22Rv1 (cell line): ENCODE measurements around the gene ZNF625.

Experiments
- ZFX ChIP-seq: fragments of 450-650 bp; IDR thresholded peaks from 2 replicates; pipeline ENCODE4 v1.6.1; 2017; ENCODE audit warnings: antibody characterized with exemption, borderline replicate concordance
- TF ChIP-seq, protein P1 (sequence below): fragments of 450-650 bp; IDR thresholded peaks from 2 replicates; pipeline ENCODE4 v1.5.1; 2017; ENCODE audit warnings: mild to moderate bottlenecking

DNA sequence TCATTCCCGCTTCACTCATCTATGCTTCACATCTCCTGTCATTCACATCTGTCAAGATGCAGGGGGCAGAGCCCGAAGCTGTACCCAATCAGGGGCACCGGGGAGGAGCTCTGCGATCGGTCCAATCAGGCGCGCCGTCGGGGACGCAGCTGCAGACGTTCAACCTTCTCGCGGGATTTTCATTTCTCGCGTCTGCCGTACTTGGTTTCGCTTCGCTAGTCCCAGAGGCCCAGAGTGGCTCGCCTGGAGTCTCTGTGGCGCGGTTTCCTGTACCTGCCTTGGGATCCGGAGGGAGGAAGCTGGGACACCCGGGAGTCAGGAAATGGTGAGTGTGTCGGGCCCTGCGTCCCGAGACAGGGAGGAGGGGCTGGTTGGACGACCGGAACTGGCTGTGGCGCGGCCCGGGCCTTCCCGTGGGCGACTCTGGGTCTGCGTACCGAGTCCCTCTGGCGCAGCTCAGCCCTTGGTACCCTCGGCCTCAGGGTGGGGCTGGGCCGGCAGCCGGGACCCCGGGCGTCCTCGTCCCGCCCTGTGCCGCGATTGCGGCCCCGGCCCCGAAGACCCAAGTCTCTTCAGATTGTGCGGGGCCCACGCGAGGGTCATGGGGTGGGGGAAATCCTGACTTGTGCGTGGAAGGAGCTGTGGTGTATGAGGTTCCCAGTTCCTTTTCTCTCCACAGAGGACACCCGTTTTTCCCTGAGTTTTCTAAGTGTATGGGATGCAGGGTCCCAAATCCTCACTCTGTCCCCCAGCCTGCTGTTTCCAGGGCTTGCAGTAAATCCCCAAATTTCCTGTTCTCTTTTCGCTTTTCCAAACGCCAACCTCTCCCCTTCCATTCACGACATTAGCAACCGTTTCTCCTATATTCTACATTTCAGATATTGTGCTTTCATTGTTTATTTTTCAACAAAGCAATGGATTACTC lies 6.6 kb upstream of the ZNF625 start, which contains the start of gene ZNF136:
- TF ChIP-seq, protein P1, sequence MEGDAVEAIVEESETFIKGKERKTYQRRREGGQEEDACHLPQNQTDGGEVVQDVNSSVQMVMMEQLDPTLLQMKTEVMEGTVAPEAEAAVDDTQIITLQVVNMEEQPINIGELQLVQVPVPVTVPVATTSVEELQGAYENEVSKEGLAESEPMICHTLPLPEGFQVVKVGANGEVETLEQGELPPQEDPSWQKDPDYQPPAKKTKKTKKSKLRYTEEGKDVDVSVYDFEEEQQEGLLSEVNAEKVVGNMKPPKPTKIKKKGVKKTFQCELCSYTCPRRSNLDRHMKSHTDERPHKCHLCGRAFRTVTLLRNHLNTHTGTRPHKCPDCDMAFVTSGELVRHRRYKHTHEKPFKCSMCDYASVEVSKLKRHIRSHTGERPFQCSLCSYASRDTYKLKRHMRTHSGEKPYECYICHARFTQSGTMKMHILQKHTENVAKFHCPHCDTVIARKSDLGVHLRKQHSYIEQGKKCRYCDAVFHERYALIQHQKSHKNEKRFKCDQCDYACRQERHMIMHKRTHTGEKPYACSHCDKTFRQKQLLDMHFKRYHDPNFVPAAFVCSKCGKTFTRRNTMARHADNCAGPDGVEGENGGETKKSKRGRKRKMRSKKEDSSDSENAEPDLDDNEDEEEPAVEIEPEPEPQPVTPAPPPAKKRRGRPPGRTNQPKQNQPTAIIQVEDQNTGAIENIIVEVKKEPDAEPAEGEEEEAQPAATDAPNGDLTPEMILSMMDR, result no peak
- TF ChIP-seq ZFX, result no peak
